T-helper 1 cell treated with Interleukin-12 subunit alpha and Interleukin-12 subunit beta and Interleukin-4 antibody, amounts not matched to agents 30 μg/mL and 1 μg/mL, for 36 hours (primary cell): ENCODE data around the gene SH3BP2.

Experiments
- H3K27ac Mint-ChIP-seq: one replicate; pipeline ENCODE4 v1.8.0; 2021; ENCODE audit warnings: mild to moderate bottlenecking, mixed read lengths
- H3K27me3 Mint-ChIP-seq: one replicate; pipeline ENCODE4 v1.8.0; 2021; ENCODE audit warnings: low read depth, mixed read lengths
- H3K36me3 Mint-ChIP-seq: one replicate; pipeline ENCODE4 v1.8.0; 2021; ENCODE audit warnings: low read depth, mixed read lengths
- H3K4me1 Mint-ChIP-seq: one replicate; pipeline ENCODE4 v1.8.0; 2021; ENCODE audit warnings: low read depth, mixed read lengths
- H3K4me3 Mint-ChIP-seq: one replicate; pipeline ENCODE4 v1.8.0; 2021; ENCODE audit warnings: mild to moderate bottlenecking, moderate library complexity, mixed read lengths
- H3K9me3 Mint-ChIP-seq: one replicate; pipeline ENCODE4 v1.8.0; 2021; ENCODE audit warnings: mixed read lengths

The SH3BP2 gene

GRCh38 chr4:2802618-2803531 lies 10.0 kb downstream of the SH3BP2 start:
- no peaks in the 10 kb centered on the region for H3K36me3 Mint-ChIP-seq
- no peak overlapping the region for H3K4me3 Mint-ChIP-seq
- H3K4me1 Mint-ChIP-seq, result peaks cover 28% of the 10 kb centered on the region
- no peak overlapping the region for H3K27ac Mint-ChIP-seq
- H3K9me3 Mint-ChIP-seq, result no peaks in the 10 kb centered on the region
- no peaks in the 10 kb centered on the region for H3K27me3 Mint-ChIP-seq

- no peaks in the 10 kb centered on the region for H3K27me3 Mint-ChIP-seq
- H3K36me3 Mint-ChIP-seq, result no peaks in the 10 kb centered on the region
- H3K4me1 Mint-ChIP-seq, result peaks cover 19% of the 10 kb centered on the region
- H3K9me3 Mint-ChIP-seq, result no peaks in the 10 kb centered on the region
- no peak overlapping the region for H3K4me3 Mint-ChIP-seq
- H3K27ac Mint-ChIP-seq, result no peak overlapping the region
These were observed 11.0 kb downstream of the SH3BP2 start for GRCh38 chr4:2803624-2804448.

- H3K4me1 Mint-ChIP-seq, result peaks cover 18% of the 10 kb centered on the region
- no peak overlapping the region for H3K27ac Mint-ChIP-seq
- H3K36me3 Mint-ChIP-seq, result no peaks in the 10 kb centered on the region
- H3K9me3 Mint-ChIP-seq, result no peaks in the 10 kb centered on the region
- no peak overlapping the region for H3K4me3 Mint-ChIP-seq
- H3K27me3 Mint-ChIP-seq, result no peaks in the 10 kb centered on the region
These were observed 11.6 kb downstream of the SH3BP2 start for GRCh38 chr4:2804449-2804972.

- no peaks in the 10 kb centered on the region for H3K9me3 Mint-ChIP-seq
- no peaks in the 10 kb centered on the region for H3K36me3 Mint-ChIP-seq
- H3K4me1 Mint-ChIP-seq, result peaks cover 16% of the 10 kb centered on the region
- H3K4me3 Mint-ChIP-seq, result no peak overlapping the region
- H3K27me3 Mint-ChIP-seq, result no peaks in the 10 kb centered on the region
- no peak overlapping the region for H3K27ac Mint-ChIP-seq
These were observed 12.2 kb downstream of the SH3BP2 start for GRCh38 chr4:2804973-2805501.

GRCh38 chr4:2805712-2806389 lies 13.0 kb downstream of the SH3BP2 start:
- Mint-ChIP-seq H3K27ac (no peak overlapping the region), H3K9me3 (no peaks in the 10 kb centered on the region), H3K4me3 (no peak overlapping the region), H3K27me3 (no peaks in the 10 kb centered on the region), H3K4me1 (peaks cover 16% of the 10 kb centered on the region), H3K36me3 (no peaks in the 10 kb centered on the region)

GRCh38 chr4:2806390-2807355 lies 13.8 kb downstream of the SH3BP2 start:
- Mint-ChIP-seq H3K9me3 (no peaks in the 10 kb centered on the region), H3K27ac (no peak overlapping the region), H3K27me3 (no peaks in the 10 kb centered on the region), H3K4me3 (no peak overlapping the region), H3K36me3 (no peaks in the 10 kb centered on the region), H3K4me1 (peaks cover 16% of the 10 kb centered on the region)

- Mint-ChIP-seq H3K9me3 (no peaks in the 10 kb centered on the region), H3K27me3 (no peaks in the 10 kb centered on the region), H3K4me3 (no peak overlapping the region), H3K4me1 (peaks cover 18% of the 10 kb centered on the region), H3K36me3 (peaks cover 4% of the 10 kb centered on the region), H3K27ac (peak overlapping the region; percentile 15)
These were observed 14.7 kb downstream of the SH3BP2 start for GRCh38 chr4:2807571-2807970.

GRCh38 chr4:2808001-2808400 lies 15.1 kb downstream of the SH3BP2 start:
- H3K4me3 Mint-ChIP-seq, result no peak overlapping the region

GRCh38 chr4:2809610-2810180 lies 16.8 kb downstream of the SH3BP2 start:
- no peak overlapping the region for H3K4me3 Mint-ChIP-seq
- H3K4me1 Mint-ChIP-seq, result peaks cover 30% of the 10 kb centered on the region
- peaks cover 14% of the 10 kb centered on the region for H3K36me3 Mint-ChIP-seq

More at GRCh38 chr4:2808001-2808400, 15.1 kb downstream of the SH3BP2 start:
- H3K4me1 Mint-ChIP-seq, result peaks cover 18% of the 10 kb centered on the region
- no peaks in the 10 kb centered on the region for H3K27me3 Mint-ChIP-seq
- no peaks in the 10 kb centered on the region for H3K9me3 Mint-ChIP-seq
- peaks cover 8% of the 10 kb centered on the region for H3K36me3 Mint-ChIP-seq
- no peak overlapping the region for H3K27ac Mint-ChIP-seq

GRCh38 chr4:2810388-2810787 lies 17.5 kb downstream of the SH3BP2 start:
- no peaks in the 10 kb centered on the region for H3K27me3 Mint-ChIP-seq
- H3K4me3 Mint-ChIP-seq, result no peak overlapping the region

More at GRCh38 chr4:2809610-2810180, 16.8 kb downstream of the SH3BP2 start:
- H3K9me3 Mint-ChIP-seq, result no peaks in the 10 kb centered on the region
- no peaks in the 10 kb centered on the region for H3K27me3 Mint-ChIP-seq
- H3K27ac Mint-ChIP-seq, result no peak overlapping the region

GRCh38 chr4:2811830-2812611 lies 19.1 kb downstream of the SH3BP2 start:
- Mint-ChIP-seq H3K27me3 (no peaks in the 10 kb centered on the region), H3K4me1 (peaks cover 51% of the 10 kb centered on the region), H3K4me3 (peak overlapping the region; percentile 92), H3K27ac (peak overlapping the region; percentile 93), H3K36me3 (peaks cover 22% of the 10 kb centered on the region), H3K9me3 (no peaks in the 10 kb centered on the region)

More at GRCh38 chr4:2810388-2810787, 17.5 kb downstream of the SH3BP2 start:
- peaks cover 14% of the 10 kb centered on the region for H3K36me3 Mint-ChIP-seq
- H3K4me1 Mint-ChIP-seq, result peaks cover 37% of the 10 kb centered on the region
- no peak overlapping the region for H3K27ac Mint-ChIP-seq
- no peaks in the 10 kb centered on the region for H3K9me3 Mint-ChIP-seq

- Mint-ChIP-seq H3K36me3 (peaks cover 27% of the 10 kb centered on the region), H3K27ac (peak overlapping the region; percentile 93), H3K4me1 (peaks cover 52% of the 10 kb centered on the region), H3K4me3 (peak overlapping the region; percentile 92), H3K9me3 (no peaks in the 10 kb centered on the region), H3K27me3 (no peaks in the 10 kb centered on the region)
These were observed 19.9 kb downstream of the SH3BP2 start for GRCh38 chr4:2812612-2813354.
